Panc1 (cell line): ENCODE measurements around the gene PHLDA3. TPM values are rescaled to one million over a fixed set of nuclear protein-coding genes. Genes with fewer than 3 reads are reported as not detected.

Source experiments
- ATAC-seq: fragments of 200-7000 bp; cut with Tn5 transposase; 2 replicates; pipeline ENCODE4 v1.9.1; 2020; ENCODE audit warnings: mild to moderate bottlenecking, moderate library complexity
- BruUV-seq: library from RNA; stranded (reverse); fragments of 400-500 nt; replicated peaks from 2 replicates; lab custom pipeline; 2021; lab: Mats Ljungman, UMichigan
- CTCF ChIA-PET: fragments of 300-600 bp; sonication (Branson Sonifier 250); formaldehyde crosslinking; loops from one replicate; lab custom pipeline; 2022; ENCODE audit warnings: antibody characterized with exemption; lab: Charles Lee
- POLR2A ChIA-PET: fragments of 300-600 bp; sonication (Branson Sonifier 250); formaldehyde crosslinking; loops from one replicate; lab custom pipeline; 2022; ENCODE audit warnings: antibody characterized with exemption; lab: Charles Lee
- DNase-seq: peaks from one replicate; pipeline ENCODE4 v3.0.0-alpha.2; 2010; ENCODE audit warnings: low read depth, low spot score
- H3K27ac ChIP-seq: 2 replicates; pipeline ENCODE4 v1.5.1; 2011; ENCODE audit warnings: mild to moderate bottlenecking, low read length, inconsistent platforms
- H3K27me3 ChIP-seq: fragments of 200-500 bp; sonication (Bioruptor generic); 2 replicates; pipeline ENCODE4 v1.6.0; 2014; ENCODE audit warnings: low read length, inconsistent platforms; ENCODE audit not compliant: control insufficient read depth, insufficient read depth
- H3K36me3 ChIP-seq: fragments of 200-500 bp; sonication (Bioruptor generic); 2 replicates; pipeline ENCODE4 v1.5.1; 2014; ENCODE audit warnings: inconsistent platforms, mild to moderate bottlenecking, low read length, moderate library complexity; ENCODE audit not compliant: control insufficient read depth, insufficient read depth
- H3K4me1 ChIP-seq: 2 replicates; pipeline ENCODE4 v1.5.1; 2011; ENCODE audit warnings: inconsistent platforms, mild to moderate bottlenecking, low read length, moderate library complexity; ENCODE audit not compliant: control insufficient read depth, insufficient read depth
- H3K4me3 ChIP-seq, 2 experiments: 2 replicates each; pipeline ENCODE4 v1.5.1; 2011 to 2012; ENCODE audit warnings: low read depth in 2 of 2, low read length in 2 of 2, mild to moderate bottlenecking in 2 of 2, inconsistent platforms in 1 of 2, moderate library complexity in 1 of 2
- H3K9me3 ChIP-seq: fragments of 200-500 bp; sonication (Bioruptor generic); 2 replicates; pipeline ENCODE4 v1.5.1; 2014; ENCODE audit warnings: low read depth, mild to moderate bottlenecking, inconsistent platforms, low read length, moderate library complexity; ENCODE audit not compliant: control insufficient read depth, insufficient read depth
- POLR2AphosphoS5 ChIP-seq: IDR thresholded peaks from 2 replicates; pipeline ENCODE4 v1.6.1; 2012; ENCODE audit warnings: mild to moderate bottlenecking, low read depth, low read length, moderate library complexity
- REST ChIP-seq, 2 experiments: IDR thresholded peaks; 2 replicates each; pipeline ENCODE4 v1.6.1; 2011 to 2012; ENCODE audit warnings: low read depth in 2 of 2, control low read depth in 1 of 2, low read length in 1 of 2, mild to moderate bottlenecking in 1 of 2, moderate library complexity in 1 of 2; ENCODE audit not compliant: insufficient read depth in 1 of 2
- SIN3A ChIP-seq: IDR thresholded peaks from 2 replicates; pipeline ENCODE4 v1.6.1; 2012; ENCODE audit warnings: low read depth, mild to moderate bottlenecking, low read length, moderate library complexity, borderline replicate concordance; ENCODE audit not compliant: insufficient read depth
- TCF7L2 ChIP-seq: IDR thresholded peaks from 2 replicates; pipeline ENCODE4 v1.6.1; 2011; ENCODE audit warnings: mild to moderate bottlenecking, low read depth, low read length, inconsistent platforms
- in situ Hi-C: cut with HindIII; loops from 2 replicates; pipeline ENCODE4 v1.10.0; 2016; ENCODE audit warnings: low sequenced_read_pairs, low pct_unique_long_range_greater_than_20kb
- intact Hi-C: fragments of 100-400 bp; cut with micrococcal nuclease; formaldehyde crosslinking; loops from one replicate; pipeline ENCODE4 v1.10.0; 2022; ENCODE audit not compliant: unreplicated experiment
- total RNA-seq: library from RNA; stranded (reverse); gene quantifications from one replicate; pipeline ENCODE4 v1.2.1, GENCODE V29; 2021; ENCODE audit not compliant: unreplicated experiment
- TF ChIP-seq, protein P1 (sequence below): fragments of 450-650 bp; IDR thresholded peaks from 2 replicates; pipeline ENCODE4 v1.5.1; 2017; ENCODE audit warnings: mild to moderate bottlenecking

Gene PHLDA3
- total RNA-seq, 1 experiment from 2014 or later = 12.3 TPM

- TF ChIP-seq, protein P1, sequence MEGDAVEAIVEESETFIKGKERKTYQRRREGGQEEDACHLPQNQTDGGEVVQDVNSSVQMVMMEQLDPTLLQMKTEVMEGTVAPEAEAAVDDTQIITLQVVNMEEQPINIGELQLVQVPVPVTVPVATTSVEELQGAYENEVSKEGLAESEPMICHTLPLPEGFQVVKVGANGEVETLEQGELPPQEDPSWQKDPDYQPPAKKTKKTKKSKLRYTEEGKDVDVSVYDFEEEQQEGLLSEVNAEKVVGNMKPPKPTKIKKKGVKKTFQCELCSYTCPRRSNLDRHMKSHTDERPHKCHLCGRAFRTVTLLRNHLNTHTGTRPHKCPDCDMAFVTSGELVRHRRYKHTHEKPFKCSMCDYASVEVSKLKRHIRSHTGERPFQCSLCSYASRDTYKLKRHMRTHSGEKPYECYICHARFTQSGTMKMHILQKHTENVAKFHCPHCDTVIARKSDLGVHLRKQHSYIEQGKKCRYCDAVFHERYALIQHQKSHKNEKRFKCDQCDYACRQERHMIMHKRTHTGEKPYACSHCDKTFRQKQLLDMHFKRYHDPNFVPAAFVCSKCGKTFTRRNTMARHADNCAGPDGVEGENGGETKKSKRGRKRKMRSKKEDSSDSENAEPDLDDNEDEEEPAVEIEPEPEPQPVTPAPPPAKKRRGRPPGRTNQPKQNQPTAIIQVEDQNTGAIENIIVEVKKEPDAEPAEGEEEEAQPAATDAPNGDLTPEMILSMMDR = no peak
- H3K4me1 ChIP-seq = peaks cover 14% of the 10 kb centered on the region
- H3K27ac ChIP-seq = no peak overlapping the region
- no peak overlapping the region for H3K4me3 ChIP-seq
- ATAC-seq = no peak
- in situ Hi-C loops = no loop called here
- H3K27me3 ChIP-seq = no peaks in the 10 kb centered on the region
- no peak for DNase-seq
- CTCF ChIA-PET = interaction anchor here (0.6 to 3.6 kb wide), 3 partner anchors 29 to 220 kb away, joined by 5 to 110 read pairs (median 7); no protein-coding TSS in a partner anchor
- H3K36me3 ChIP-seq = peaks cover 2% of the 10 kb centered on the region; the same call in 1 of the 2 replicates
- intact Hi-C loops = no loop called here
- H3K9me3 ChIP-seq = no peaks in the 10 kb centered on the region
- BruUV-seq = no TSS peak
- POLR2A ChIA-PET = no interaction called here
Measured at GRCh38 chr1:201483373-201483949, 14.5 kb upstream of the PHLDA3 start.

DNA sequence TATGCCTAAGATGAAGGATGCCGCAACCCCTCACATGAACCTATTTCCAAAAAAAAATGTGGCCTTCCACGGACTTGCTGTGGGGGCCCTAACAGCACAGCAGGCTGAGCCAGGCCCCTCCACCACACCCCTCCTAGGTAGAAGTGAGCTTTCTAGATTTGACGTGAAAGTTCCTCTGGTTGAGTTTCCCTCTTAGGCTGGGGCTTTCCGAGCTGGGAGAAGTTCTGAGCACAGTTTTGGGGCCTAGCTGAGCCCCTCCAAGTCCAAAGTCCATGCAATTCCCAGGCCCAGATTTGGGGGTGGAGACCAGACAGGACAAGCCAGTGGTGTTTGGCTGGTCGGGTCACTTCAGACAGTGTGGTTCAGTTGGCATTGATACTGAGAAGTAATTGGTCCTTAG is 13.8 kb upstream of the PHLDA3 start:
- TF ChIP-seq REST (IDR thresholded peaks at IDR 0.05; ENCODE audit: insufficient read depth in 1 of 2, low read depth in 2 of 2, low read length in 1 of 2) (no peak), SIN3A (no peak), POLR2AphosphoS5 (no peak), TCF7L2 (no peak)
- TF ChIP-seq, protein P1 = no peak
- POLR2A ChIA-PET = interaction anchor here (1.7 kb wide), 1 partner anchor 30 kb away, joined by 14 read pairs; no protein-coding TSS in a partner anchor
- H3K4me3 ChIP-seq = no peak overlapping the region
- no peaks in the 10 kb centered on the region for H3K9me3 ChIP-seq
- peaks cover 14% of the 10 kb centered on the region for H3K4me1 ChIP-seq
- DNase-seq (no peak), ATAC-seq (no peak)
- no TSS peak for BruUV-seq
- in situ Hi-C loops (no loop called here), intact Hi-C loops (loop anchor here (1.0 kb wide), 1 partner anchor 31 kb away; no protein-coding TSS in a partner anchor)
- CTCF ChIA-PET = interaction anchor here (0.5 to 3.6 kb wide), 6 partner anchors 13 to 652 kb away, joined by 3 to 110 read pairs (median 4); no protein-coding TSS in a partner anchor
- no peak overlapping the region for H3K27ac ChIP-seq
- H3K36me3 ChIP-seq = no peaks in the 10 kb centered on the region
- no peaks in the 10 kb centered on the region for H3K27me3 ChIP-seq
